GM12872 (cell line): Measurements from ENCODE around the gene HNF1A.
A peak's percentile ranks its signal among the peaks of the same experiment; 100 is the strongest.

Source experiments
- CTCF ChIP-seq: IDR thresholded peaks from 3 replicates; pipeline ENCODE4 v1.5.1; 2011; ENCODE audit warnings: low read depth, mild to moderate bottlenecking, low read length, moderate library complexity; ENCODE audit not compliant: insufficient read depth

The HNF1A gene

GRCh38 chr12:120943482-120943881, 34.9 kb upstream of the HNF1A start:
- no peak for TF ChIP-seq CTCF

GRCh38 chr12:120944645-120945217, 33.6 kb upstream of the HNF1A start:
- peak; percentile 83 for TF ChIP-seq CTCF

GRCh38 chr12:120950807-120951206, 27.5 kb upstream of the HNF1A start:
- TF ChIP-seq CTCF: no peak

- no peak for TF ChIP-seq CTCF
These were observed 23.1 kb upstream of the HNF1A start for GRCh38 chr12:120955232-120955631.

- TF ChIP-seq CTCF: no peak
These were observed 21.6 kb upstream of the HNF1A start for GRCh38 chr12:120956579-120957300.

- no peak for TF ChIP-seq CTCF
These were observed 19.0 kb upstream of the HNF1A start for GRCh38 chr12:120959111-120959878.

- no peak for TF ChIP-seq CTCF
These were observed 17.7 kb upstream of the HNF1A start for GRCh38 chr12:120960657-120961056.
